HL-60/S4 treated with phorbol 12-myristate 13-acetate at 8.2 ng/mL for 4 days and 3 days (cell line): ENCODE measurements around the gene MIF.
"Not testable (repeated sequence)": the region's sequence is repeated elsewhere in the genome, so short reads cannot be mapped to it uniquely, and the experiment has no call there.

Experiments
- in situ Hi-C: fragments of 300-500 bp; cut with MboI; formaldehyde crosslinking; loops from 2 replicates; pipeline ENCODE4 v1.15.0; 2022; ENCODE audit warnings: low sequenced_read_pairs

The MIF gene

DNA sequence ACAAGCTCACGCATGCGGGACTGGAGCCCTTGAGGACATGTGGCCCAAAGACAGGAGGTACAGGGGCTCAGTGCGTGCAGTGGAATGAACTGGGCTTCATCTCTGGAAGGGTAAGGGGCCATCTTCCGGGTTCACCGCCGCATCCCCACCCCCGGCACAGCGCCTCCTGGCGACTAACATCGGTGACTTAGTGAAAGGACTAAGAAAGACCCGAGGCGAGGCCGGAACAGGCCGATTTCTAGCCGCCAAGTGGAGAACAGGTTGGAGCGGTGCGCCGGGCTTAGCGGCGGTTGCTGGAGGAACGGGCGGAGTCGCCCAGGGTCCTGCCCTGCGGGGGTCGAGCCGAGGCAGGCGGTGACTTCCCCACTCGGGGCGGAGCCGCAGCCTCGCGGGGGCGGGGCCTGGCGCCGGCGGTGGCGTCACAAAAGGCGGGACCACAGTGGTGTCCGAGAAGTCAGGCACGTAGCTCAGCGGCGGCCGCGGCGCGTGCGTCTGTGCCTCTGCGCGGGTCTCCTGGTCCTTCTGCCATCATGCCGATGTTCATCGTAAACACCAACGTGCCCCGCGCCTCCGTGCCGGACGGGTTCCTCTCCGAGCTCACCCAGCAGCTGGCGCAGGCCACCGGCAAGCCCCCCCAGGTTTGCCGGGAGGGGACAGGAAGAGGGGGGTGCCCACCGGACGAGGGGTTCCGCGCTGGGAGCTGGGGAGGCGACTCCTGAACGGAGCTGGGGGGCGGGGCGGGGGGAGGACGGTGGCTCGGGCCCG, at the start of gene MIF:
Gene MIF, plus strand, starts transcription at position 439 of the 765 bp plus-strand sequence. Its CDS starts 92 bp downstream, at position 531.
- in situ Hi-C loops = no loop called here

DNA sequence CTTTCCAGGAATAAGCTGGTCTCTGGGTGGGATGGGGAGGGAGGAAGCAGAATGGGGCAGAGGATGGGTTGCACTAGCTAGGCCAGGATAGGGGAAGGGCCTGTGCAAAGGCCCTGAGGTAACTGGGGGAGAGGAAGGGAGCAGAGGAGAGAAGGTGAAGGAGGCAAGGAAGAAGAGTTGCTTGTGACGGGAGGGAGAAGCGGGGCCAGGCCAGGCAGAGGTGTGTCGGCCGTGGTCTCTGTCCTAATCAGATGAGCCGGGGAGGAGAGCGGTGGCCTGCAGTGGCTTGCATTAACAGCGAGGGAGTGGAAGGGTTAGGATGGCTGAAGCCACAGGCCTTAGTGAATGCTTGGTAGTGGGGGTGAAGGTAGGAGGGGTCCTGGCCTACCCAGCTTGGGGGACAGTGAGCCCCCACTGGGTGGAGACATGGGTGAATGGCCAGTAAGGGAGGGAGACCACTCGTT, 49.4 kb upstream of the MIF start:
- in situ Hi-C loops = no loop called here

DNA sequence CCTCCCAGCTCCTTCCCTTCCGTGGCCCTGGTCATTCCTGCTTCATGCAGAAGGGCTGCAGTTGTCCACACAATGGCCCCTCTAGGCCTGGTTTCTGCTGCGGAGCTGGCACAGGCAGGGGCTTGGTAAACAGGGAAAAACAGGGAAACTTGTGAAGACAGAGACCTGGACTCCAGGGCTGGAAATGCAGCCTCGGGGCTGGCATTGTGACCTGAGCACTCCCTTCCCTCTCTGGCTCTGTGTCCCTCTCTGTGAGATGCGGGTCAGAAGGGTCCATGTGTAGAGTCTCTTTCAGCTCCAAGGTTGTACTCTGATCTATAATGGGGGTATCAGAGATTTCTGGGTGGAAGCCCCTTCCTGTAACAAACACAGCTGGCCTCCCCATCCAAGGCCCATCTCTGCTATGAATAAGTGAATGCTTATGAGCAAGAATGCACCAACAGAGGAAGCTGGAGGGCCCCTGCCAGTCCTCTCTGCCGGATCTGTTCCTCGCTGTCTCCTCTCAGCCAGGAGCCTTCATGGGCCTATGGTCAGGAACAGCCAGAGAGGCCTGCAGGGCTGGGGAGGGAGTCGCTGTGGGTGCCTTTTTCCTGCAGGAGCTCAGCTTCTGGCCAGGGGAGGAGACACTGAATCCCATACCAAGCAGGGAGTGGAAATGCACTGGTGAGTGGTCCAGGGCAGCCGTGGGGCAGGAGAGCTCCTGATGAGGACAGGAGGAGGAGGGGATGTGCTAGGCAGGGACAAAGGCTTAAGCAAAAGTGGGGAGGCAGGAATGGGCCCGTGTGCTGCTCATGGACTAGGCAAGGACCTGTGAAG, 48.7 kb upstream of the MIF start:
- in situ Hi-C loops = no loop called here

DNA sequence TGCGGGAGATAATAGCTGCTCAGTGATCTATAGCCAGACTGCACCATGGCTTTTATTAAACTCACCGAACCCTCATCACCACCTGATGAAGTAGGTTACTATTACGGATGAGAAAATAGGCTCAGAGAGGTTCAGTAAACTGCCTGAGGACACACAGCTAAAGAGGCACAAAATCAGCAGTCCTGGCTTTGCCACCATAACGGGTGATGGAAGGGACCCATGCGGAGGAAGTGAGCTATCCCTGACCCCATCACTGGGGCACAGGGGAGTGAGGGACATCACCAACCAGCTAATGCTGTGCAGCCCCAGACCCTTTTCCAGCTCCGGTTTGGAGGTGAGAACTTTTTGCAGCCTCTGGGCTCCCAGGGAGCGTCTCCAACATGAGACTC, 48.1 kb upstream of the MIF start:
- in situ Hi-C loops = no loop called here

DNA sequence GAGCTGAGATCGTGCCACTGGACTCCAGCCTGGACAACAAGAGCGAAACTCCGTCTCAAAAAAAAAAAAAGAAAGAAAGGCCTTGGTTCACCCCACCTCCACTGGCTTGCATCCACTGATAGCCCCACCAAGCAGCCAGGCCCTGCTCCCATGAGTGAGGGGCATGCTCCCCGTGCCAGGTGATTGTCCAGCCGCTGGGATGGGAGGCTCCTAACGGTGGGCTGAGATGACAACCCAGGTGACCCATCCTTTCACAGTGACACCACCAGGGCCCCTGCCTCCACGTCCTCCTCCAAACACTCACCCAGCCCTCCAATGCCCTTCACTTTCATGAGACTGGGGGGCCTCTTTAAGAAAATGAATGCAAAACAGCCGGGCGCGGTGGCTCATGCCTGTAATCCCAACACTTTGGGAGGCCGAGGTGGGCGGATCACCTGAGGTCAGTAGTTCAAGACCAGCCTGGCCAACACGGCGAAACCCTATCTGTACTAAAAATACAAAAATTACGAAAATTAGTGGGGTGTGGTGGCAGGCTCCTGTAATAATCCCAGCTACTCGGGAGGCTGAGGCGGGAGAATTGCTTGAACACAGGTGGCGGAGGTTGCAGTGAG, 46.8 kb upstream of the MIF start:
- in situ Hi-C loops = no loop called here

DNA sequence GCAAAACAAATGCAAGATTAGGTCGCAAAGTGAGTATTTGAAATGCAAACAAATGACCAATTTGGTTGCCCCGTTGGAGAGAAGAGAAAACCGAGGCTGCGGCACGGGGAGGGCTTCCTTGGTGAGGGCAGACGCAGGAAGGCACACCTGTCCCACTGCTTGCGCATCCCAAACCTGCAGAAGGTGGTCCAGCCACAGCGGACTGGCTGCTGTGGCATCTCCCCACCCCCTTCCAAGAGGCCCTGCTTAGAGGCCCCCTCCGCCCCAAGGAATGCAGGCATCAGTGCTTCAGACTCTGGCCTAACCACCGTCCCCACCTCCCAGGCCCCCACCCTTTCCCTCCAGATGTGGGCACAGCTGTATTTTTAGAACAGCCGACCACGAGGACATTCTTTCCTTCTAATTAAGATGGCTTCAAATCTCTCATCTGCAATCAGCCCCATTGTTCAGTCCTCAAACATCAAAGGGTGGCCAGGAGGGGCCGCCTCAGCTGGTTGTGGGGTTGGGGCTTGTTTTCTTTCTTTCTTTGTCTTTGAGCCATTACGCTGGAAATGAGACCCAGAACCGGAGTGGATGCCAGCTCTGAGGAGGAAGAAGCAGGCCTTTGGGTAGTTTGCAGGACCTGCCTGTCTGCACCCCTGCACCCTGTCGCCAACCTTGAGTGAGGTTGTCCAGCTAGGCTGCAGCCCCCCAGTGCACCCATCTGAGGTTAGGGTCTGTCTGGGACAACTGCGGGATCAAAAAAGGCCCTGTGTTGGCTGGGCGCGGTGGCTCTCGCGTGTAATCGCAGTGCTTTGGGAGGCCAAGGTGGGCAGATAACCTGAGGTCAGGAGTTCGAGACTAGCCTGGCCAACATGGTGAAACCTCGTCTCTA, 46.0 kb upstream of the MIF start:
- in situ Hi-C loops = no loop called here

DNA sequence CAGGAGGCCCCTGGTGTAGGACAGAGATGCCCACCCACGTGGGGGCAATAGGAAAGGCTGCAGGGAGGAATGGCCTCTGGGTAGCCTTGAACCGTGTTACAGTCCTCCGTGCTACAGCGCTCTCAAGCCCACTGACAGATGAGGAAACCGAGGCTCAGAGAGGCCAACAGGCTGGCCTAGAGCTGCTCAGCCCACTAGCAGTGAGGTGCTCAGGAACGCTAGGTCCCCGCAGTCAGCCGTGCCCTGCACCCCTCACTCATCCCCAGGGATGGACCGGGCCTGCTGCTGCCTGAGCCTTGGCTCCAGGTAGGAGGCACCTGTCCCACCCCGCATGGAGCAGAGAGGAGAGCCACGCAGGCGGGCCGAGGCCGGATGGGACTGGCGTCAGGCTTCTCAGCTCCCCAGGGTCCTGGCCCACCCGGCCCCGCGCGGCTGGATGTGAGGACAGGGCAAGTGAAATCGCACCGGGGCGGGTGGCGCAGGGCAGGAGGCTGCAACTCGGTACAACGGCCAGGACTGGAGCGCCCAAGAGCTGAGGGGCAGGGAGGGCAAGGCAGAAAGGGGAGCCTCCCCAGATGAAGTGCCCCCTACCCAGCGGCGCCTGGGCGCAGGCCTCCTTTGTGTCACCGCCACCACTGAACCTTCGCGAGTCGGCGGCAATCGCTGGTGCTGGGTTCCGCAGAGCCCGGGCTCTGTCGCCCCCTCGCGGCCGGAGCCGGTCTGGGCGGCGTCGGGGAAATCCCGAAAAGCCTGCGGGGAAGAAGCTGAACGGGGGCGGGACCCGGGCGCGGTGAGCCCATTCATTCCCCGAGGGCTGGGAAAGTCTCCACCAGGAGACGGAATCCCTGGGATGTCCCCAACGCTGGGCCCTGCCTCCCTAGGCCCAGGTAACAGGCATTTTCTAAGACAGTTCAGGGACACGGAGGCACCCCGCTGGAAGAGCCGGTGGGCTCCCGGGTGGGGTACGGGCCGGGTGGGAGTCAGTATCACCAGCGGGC, 44.9 kb upstream of the MIF start:
- in situ Hi-C loops = no loop called here

DNA sequence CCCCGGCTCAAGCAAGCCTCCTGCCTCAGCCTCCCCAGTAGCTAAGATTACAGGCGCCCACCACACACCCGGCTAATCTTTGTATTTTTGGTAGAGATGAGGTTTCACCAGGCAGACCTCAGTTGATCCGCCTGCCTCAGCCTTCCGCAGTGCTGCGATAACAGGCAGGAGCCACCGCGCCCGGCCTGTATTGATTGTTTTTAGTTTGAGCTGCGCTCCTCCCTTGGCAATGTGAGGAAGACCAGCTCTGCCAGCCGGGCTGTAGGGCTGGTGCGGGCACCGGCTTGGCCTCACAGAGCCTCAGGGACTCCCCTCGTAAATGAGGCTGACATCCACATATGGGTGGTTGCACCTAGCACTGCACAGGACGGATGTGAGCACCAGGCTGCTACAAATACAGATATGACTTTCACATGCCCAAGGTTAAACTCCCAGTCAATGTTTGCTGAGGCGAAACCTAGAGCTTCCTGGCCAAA, 44.0 kb upstream of the MIF start:
- in situ Hi-C loops = no loop called here

DNA sequence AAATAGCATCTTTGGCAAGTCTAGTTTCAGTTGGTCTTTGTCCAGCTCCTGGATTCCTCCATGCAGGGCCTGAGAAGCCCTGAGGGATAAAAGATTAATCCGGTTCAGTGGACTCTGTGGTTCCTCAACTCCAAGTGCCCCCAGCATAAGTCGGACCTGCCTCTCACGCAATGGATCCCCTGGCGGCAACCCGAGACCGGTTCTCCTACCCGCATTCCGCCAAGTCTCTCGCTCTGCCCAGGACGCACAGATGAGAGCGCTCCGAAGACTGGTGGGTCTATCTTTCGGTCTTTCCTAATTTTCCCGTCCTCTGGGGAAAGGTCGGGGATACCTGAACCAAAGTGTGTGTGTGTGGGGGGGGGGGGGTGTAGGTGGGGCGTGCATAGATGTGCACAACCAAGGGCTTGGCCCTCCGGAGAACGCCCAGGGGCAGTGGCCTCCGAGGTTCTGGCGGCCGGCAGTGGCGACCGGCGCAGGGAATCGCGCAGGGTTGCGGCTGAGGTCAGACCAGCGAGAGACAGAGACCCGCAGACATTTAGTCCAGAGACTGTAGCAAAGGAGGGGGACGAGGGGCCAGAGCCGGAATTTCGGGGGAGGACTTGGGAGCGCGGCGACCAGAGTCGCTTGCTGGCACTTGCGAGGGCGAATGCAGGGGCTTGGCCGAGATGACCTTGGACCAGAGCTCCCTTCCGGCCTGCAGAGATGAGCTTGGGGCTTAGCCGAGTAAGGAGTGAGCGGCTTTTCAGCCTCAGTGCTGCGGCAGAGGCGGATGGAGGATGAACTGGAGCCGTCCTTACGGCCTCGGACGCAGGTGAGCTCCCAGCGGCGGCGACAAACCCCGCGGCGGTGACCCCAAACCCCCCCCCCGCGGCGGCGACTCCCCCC, 37.2 kb upstream of the MIF start:
- in situ Hi-C loops = no loop called here

DNA sequence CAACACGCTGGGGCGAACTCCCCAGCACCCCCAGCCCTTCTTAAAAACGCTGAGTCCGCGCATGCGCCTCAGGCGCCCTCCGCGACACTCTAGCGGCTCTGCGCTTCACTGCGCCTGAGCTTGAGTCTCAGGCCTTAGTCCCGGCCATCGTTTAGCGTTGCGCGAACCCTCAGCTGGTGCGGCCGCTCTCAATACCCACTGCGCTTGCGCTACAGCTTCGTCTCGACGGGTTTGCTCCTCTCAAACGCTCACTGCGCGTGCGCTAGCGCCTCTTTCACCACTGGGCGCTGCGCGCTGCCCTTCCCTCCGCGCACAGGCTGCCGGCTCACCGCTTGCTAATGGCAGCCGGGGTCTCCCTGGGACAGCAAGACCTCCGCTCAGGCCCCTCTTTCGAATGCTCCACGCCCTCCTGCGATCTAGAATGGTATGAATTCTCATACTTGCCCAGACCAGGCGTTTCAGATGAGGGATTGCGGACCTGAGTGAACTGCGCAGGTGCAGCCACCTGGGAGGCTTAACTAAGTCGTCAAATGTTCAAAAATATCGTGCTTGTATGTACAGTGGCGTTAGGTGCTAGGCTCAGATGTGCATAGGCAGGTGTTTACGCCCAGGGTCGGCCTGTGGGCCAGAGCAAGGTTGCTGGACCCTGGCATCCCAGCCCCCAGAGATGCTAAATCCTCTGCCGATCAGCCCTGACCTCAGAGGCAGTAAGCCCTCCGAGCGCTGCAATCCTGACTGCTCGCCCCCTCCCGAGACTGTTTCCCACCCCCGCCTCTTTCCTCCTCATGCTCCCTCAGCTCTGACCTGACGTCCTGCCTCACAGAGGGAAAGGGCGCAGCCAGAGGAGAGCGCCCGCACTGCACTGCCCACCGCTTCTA, 36.3 kb upstream of the MIF start, which contains the start of gene SLC2A11:
Gene SLC2A11, plus strand, starts transcription at position 270 of the 878 bp plus-strand sequence. Its CDS starts 125 bp downstream, at position 395.
- in situ Hi-C loops = no loop called here

DNA sequence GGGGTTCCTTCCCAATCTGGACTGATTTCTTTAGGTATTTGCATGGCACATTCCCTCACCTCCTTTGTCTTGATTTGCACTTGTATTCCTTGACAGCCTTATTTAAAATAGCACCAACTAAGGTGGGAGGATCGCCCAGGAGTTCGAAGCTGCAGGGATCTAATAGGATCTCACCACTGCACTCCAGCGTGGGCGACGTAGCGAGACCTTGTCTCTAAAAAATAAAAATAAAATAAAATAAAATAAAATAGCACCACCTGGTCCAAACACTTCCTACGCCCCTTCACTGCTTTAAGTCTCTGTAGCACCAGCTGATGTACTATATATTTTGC, 35.7 kb upstream of the MIF start:
- in situ Hi-C loops = no loop called here

DNA sequence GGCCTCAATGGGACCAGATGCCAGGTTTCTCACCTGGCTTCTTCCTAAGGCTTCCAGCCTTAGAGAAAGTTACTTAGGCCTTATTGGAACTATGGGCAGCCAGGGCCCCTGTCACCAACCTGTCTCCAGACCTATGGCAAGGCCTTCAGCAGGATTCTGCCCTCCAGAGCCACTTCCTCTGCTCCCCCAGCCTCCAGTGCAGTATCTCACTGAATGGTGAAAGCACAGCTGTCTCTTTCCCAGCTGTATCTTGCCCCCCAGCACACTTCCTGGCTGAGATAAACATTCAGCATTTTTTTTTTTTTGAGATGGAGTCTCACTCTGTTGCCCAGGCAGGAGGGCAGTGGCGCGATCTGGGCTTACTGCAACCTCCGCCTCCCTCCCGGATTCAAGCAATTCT, 35.0 kb upstream of the MIF start:
- in situ Hi-C loops = no loop called here

DNA sequence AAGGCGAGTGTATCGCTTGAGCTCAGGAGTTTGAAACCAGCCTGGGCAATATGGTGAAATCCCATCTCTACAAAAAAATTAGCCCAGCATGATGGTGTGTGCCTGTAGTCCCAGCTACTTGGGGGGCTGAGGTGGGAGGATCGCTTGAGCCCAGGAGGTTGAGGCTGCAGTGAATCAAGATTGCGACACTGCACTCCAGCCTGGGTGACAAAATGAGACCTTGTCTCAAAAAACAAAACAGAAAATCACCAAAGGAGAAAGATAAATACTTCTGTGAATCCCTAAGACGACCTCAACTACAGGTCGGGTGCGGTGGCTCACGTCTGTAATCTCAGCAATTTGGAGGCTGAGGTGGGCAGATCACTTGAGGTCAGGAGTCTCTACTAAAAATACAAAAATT, 34.0 kb upstream of the MIF start:
- in situ Hi-C loops = not testable (repeated sequence)

DNA sequence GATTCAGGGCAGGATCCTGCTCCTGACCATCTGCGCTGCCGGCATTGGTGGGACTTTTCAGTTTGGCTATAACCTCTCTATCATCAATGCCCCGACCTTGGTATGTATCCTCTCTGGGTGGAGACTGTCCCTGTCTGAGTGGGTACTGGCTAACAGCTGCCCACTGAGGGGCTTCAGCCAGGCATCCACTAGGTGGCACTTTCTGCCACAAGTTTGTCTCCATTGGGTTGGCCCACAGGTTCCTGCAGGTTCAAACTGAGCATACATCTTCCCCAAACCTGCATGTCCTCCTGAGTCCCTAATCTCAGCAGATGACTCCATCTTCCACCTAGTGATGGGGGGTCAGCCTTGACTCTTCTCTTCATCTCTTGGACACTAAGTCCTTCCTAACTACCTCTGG, 32.1 kb upstream of the MIF start:
- in situ Hi-C loops = no loop called here

DNA sequence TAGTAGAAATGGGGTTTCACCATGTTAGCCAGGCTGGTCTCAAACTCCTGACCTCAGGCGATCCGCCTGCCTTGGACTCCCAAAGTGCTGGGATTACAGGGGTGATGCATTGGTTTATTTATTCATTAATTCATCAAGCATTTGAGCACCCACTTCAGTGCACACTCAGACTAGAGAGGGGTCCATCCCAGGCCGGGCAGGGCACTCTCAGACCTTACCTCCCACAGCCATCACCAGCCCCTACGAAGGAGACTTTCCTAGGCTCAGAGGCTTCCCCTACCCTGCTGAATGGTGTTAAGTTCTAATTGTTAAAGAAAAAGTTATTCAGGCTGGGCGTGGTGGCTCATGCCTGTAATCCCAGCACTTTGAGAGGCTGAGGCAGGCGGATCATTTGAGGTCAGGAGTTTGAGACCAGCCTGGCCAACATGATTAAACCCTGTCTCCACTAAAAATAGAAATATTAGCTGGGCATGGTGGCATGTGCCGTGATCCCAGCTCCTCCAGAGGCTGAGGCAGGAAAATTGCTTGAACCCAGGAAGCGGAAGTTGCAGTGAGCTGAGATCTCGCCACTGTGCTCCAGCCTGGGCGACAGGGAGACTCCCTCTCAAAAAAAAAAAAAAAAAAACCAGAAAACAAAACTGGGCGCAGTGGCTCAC, 29.6 kb upstream of the MIF start:
- in situ Hi-C loops = not testable (repeated sequence)

DNA sequence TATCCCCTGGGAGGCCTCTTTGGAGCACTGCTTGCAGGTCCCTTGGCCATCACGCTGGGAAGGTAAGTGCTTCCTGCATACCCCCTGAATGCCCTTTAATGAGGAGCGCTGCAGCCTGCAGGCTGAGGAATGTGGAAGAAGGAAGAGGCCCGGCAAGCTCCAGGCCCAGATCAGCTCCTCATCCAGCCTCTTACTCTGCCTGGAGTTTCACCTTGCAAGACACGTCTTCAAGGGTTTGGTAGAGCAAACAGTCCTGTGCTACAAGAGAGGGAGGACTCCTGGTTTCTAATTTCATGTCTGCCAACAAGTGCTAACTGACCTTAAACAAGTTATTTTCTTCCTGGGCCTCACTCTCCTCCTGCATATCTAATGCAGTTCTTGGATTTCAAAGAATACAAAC, 25.6 kb upstream of the MIF start:
- in situ Hi-C loops = no loop called here

DNA sequence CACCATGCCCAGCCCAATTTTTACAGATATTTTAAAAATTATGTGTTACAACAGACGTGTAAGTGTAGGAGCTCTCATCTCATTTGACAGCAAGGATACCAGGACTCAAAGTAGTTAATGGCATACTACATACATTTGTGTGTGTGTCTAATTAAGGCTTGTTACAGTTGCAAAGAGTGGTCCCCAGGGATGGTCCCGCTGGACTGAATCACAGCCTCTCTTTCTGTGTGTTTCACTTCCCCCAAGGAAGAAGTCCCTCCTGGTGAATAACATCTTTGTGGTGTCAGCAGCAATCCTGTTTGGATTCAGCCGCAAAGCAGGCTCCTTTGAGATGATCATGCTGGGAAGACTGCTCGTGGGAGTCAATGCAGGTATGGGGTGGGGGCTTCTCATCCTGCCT, 19.3 kb upstream of the MIF start:
- in situ Hi-C loops = no loop called here
